ENCODE results near the gene KLHL1. TPM values are rescaled to one million over a fixed set of nuclear protein-coding genes. Genes with fewer than 3 reads are reported as not detected.

The KLHL1 gene
- total RNA-seq, 1 experiment from 2014 or later = 0.05 TPM

DNA sequence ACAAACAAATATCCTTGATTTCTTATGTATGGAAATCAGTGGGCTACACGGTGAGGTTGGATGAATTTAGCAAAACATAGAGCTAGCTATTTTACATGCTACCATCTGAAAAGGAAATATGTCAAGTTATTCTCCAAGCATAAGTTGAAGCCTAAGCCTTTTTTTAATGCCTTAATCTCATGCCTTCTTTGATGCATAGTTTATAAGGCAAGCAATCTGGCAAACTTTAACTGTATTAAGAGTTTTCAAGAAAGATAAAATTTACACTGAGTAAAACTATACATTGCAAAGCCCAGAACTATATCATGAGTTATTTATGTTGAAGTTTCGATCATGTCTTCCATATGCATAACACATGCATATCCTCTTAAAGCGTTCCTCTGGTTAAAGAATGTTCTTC, 85.6 kb downstream of the KLHL1 start:
- DNase-seq (ENCODE audit: extremely low read depth, low read depth) = no peak

DNA sequence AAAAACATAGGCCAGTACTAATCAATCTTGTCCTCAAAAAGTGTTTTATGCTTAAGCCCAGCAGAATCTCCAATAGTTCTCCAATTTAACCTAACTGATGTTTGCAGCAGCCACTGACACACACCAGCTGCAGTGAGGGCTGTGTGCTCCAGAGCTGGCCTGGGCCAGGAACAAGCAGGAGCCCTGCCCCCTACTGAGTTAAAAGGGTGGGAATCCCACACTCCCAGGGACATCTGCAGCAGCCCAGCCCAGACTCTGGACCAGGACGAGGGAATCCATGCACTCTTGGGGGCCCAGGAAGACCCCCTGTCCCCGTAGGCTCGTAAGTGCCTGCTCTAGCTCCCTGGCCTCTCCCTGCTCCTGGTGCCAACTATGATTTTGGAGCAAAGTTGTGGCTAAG, 92.1 kb downstream of the KLHL1 start:
- DNase-seq (ENCODE audit: extremely low read depth, low read depth) = no peak

DNA sequence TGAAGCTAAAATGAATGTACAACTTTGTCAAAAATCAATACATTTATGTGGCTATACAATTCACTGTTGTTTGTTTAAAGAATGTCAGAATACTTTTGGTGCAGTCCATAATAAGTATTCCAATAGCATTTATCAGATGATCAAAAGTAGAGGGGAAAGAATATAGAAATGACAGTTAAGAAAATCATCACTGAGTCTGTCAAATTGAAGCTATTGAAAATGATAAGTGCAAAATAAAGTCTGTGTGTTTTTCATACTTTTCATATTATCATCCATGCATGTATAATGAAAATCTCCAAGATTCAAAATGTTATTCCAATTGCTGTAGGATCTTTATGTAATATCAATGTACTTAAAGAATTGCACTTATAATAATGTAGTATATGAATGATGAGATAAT, 93.9 kb downstream of the KLHL1 start:
- DNase-seq (ENCODE audit: extremely low read depth, low read depth) = no peak

DNA sequence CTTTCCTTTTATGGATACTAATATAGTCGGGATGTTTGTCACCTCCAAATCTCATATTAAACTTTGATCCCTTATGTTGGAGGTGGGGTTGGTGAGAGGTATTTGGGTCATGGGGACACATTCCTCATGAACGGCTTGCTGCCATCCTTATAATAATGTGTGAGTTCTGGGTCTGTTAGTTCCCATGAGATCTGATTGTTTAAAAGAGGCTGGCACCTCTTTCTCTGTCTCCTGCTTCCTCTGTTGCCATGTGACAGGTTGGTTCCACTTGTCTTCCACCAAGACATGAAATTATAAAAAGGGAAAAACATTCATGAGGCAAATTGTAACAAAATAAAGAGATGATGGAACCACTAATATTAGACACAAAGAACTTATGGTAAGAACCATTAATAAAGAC, 108.4 kb downstream of the KLHL1 start:
- DNase-seq (ENCODE audit: extremely low read depth, low read depth) = no peak

DNA sequence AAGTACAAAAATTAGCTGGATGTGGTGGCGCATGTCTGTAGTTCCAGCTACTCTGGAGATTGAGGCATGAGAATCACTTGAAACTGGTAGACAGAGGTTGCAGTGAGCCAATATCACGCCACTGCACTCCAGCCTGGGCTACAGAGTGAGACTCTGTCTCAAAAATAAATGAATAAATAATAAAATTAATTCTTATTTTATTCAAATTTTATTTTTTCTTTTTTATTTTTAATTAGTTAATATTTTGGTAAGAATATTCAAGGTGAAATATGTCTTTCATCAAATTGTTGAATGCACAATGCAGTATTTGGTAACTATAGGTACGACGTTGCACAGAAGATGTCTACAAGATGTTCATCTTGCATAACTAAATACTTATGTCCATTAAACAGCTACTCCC, 111.2 kb downstream of the KLHL1 start:
- DNase-seq (ENCODE audit: extremely low read depth, low read depth) = no peak

DNA sequence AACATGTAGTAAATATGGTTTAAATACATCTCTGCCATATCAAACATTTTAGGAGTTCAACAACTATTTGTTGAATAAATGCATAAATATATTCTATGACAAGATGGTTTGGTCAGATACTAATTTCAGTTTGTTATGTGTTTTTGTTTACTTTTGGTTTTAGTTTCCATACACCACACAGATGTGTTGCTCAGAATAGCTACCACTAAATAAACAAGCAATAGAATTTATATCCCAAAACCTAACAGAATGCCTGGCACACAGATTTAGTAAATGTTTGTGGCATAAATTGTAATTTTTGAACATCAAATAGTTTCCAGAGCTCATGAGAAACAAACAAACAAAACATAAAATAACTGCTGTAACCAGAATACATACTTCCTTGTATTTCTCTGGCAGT, 127.5 kb downstream of the KLHL1 start:
- no peak for DNase-seq (ENCODE audit: extremely low read depth, low read depth)

DNA sequence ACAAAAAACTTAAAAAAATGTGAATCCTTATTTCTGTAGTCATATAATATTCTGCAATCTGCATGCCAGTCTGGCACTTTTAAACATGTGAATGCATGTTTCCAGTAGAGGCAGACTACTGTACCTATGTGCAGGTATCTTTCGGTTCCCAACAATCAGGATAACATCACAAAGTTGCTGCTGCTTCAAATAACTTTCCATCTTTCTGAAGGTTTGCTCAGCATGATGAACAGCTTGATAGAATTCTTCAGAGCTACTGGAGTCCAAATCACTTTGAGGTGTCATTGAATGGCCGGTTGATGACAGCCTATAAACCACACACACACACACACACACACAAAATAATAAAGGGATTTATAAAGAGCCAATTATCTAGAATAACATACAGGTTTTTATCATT, 132.8 kb downstream of the KLHL1 start:
- no peak for DNase-seq (ENCODE audit: extremely low read depth, low read depth)

DNA sequence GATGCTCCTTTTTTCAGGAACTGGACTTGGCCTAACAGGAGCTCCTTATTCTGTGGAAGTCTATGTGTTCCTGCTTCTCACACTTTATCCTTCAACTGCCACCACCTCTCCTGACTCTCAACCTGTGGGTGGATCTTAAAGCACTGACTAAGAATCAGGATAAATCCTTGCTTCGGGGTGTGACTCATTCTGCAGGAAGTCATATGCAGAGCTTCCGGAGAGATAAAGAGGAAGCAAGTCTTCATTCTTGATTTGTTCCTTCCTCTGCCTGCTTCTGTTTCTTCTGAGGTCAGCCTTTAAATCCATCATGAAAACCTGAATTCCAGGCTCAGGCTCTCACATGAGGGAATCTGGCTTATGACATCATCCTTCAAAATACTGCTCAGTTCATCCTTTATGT, 137.7 kb downstream of the KLHL1 start:
- DNase-seq (ENCODE audit: extremely low read depth, low read depth) = peak; percentile 1

DNA sequence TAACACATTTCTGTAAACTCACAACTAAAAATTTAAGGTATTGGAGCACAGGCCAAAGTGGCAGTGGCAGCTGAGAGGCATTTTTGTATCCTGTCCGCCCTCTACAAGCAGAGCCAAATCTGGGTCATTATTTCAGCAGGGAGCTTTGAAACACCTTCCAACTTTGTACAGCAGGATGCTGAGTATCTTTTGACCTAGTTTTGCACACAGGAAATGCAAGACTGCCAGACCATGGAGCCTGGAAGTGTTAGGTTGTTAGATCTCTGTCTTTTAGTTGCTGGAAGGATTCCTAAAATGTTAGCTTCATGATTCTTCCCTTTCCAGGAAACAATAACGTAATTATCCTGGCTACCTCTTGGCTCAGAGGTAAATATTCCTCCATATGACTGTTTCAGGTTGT, 149.2 kb downstream of the KLHL1 start:
- DNase-seq (ENCODE audit: extremely low read depth, low read depth) = no peak

DNA sequence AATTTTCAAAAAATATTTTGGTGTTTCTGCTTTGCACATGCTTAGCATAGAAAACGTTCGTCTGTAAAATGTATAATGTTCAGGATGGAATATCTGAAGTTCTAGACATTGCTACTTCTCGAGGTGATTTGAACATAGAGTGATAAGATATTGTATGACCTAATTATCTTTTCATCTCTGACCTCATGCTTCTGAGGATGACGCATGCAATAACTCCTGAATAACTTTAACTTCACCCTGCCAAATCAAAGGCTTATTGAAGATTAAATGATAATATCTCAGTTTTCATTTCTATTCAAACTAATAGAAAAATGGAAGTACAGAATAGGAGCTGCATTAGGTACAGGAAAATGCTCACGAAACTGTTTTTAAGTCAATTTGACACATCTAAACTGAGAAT, 151.4 kb downstream of the KLHL1 start:
- DNase-seq (ENCODE audit: extremely low read depth, low read depth) = no peak

DNA sequence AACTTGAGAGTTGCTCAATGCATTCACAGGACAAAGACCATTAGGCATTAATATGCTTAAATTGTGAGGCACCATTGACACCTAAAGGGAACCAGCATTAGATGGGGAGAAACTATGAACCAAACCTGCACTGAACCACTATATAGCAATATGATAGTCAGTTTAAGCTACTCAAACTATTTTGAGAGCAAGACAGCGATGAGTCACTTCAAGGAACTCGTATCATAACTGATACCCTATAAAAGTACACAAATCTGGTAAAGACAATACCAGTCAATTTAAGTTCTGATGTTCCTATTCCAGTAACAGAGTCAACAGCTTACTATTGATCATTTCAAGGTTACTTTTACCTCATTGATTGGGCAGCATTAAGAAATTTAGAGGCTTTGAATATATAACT, 151.9 kb downstream of the KLHL1 start:
- DNase-seq (ENCODE audit: extremely low read depth, low read depth) = no peak

DNA sequence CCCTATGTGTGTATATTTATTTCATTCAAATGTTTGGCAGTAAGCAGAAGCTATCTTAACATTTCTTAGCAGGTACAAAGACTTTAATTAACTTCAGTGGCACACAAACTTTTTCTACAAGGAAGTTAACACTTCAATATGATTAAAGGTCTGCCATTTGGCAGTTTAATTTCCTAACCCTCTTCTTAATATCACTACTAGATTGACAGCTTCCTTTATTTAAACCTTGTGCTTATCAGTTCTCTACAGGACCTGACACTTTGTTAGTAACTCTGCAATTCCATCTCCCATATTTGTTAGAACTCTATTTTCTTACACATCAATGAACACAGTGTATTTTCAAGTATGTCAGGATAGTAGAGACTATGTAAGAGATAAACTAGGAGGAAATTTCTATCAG, 153.0 kb downstream of the KLHL1 start:
- no peak for DNase-seq (ENCODE audit: extremely low read depth, low read depth)

DNA sequence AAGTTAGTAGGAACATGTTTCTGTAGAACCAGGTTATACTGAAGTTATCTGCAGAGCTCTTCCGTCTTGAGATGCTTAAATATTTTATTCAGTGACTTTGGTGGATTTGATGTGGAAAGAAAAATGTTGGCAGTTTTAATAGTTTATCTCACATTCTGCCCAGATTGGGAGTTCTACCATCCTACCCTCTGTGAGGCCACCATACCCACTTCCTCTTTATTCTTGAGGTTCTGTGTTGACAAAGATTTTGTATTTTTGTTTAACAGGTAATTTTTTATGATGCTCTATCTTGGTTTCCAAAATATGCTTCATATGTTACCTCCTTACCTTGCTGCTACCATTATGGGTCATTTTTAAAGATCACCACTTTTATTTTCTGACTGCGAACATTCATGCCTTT, 156.8 kb downstream of the KLHL1 start:
- no peak for DNase-seq (ENCODE audit: extremely low read depth, low read depth)

DNA sequence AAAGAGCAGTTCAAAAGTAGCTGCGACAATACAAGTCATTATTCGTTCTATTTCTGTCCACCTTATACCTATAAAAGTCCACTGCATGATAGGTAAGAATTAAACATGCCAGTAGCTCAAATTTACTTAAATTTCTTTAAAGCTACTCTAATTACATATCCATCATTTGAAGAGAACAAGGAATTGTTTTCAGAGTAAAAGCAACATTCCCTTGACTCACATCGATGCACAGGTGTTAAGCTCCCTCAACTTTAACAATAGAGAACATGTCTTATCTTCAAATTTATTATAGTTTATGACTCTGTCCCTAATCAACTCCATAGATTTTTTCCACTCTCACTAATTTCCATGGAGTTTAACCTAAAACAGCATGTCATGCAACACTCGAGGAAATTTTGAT, 158.1 kb downstream of the KLHL1 start:
- no peak for DNase-seq (ENCODE audit: extremely low read depth, low read depth)

DNA sequence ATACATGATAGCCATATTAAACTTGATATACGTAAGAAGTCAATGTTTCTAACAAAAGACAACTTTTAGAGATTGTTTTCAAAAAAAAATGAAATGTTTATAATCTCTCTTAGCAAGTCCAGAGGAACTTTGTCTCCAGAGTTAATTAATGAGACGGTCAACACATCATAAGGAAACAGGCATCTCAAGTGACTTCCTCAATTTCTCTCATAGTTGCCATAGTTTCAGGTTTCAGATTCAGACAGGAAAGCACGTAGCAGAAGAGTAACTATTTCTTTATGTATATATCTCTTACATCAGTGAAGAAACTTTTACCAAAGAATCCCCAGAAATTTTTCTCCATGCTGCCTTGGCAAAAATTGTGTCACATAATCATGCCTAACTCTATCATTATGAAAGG, 160.2 kb downstream of the KLHL1 start:
- no peak for DNase-seq (ENCODE audit: extremely low read depth, low read depth)

DNA sequence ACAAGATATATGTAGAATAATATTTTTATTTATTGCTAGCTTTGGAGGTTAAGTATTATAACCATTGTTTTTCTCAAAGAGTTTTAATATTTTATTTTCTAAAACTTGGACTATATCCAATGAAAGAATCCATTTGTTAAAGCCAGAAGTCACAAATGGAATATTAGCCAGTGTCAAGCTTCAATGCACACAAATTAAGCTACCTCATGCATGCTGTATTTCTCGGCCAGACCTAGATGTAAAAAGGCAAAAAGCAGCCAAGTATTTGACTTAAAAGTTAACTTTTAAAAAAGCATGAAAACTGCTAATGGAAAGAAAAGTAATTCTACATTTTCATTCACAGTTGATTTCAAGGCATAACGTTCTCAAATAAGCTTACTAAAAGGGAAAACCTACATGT, 160.7 kb downstream of the KLHL1 start:
- no peak for DNase-seq (ENCODE audit: extremely low read depth, low read depth)

DNA sequence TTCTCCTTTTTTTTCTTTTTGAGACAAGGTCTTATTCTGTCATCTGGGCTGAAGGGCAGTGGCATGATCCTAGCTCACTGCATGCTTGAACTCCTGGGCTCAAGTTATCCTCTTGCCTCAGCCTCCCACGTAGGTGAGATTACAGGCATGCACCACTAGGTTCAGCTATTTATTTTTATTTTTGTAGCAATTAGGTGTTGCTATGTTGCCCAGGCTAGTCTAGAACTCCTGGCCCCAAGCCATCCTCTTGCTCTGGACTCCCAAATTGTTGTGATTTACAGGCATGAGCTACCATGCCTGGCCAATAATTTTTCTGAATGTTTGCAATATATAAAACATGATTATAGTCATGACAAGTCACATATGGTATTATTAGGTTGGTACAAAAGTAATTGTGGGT, 161.7 kb downstream of the KLHL1 start:
- DNase-seq (ENCODE audit: extremely low read depth, low read depth) = no peak

DNA sequence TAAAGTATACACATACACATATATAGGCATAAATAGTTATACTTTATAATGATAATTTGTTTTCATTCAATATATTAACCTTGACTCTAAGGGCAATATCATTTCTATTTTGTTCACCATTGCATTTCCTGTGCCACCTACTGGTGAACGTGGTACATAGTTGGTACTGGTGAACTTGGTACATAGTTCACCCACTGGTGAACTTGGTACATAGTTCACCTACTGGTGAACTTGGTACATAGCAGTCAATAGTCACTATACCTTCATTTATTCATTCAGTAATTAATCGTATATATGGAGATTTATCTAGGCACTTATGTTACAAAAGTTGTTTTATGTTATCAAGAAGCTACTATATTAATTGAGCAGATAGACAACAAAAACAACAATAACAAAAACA, 173.2 kb downstream of the KLHL1 start:
- no peak for DNase-seq (ENCODE audit: extremely low read depth, low read depth)

DNA sequence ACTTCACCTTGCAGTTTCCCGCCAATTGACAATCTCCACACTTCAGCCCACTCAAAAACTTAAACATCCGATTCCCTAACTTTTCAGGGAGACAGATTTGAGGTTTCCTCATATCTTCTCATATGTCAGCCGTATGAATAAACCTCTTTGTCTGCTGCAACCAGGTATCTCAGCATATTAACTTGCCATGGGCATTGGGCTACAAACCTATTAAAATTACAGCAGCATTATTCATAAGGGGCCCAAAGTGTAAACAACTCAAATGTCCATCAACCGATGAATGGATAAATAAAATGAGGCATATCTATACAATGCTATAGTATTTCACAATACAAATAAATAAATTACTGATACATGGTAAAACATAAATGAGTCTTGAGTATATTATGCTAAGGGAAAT, 180.0 kb downstream of the KLHL1 start:
- no peak for DNase-seq (ENCODE audit: extremely low read depth, low read depth)

DNA sequence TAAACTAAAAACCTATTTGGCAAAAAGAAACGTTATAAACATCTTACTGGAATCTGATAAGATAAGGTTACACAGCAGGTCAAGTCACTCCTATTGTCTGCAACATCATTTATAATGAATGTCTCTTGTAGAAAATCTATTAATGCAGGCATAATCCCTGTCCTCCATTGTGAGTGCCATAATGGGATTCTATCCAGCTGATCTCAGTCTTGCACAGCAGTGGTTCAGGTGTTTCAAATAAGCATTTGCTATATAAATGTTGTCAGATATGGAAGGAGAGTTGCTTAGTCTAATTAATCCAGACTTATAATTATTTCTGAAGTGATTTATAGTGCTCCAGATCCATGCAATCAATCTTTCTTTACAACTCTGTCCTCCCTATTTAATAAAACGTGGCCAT, 187.1 kb downstream of the KLHL1 start:
- no peak for DNase-seq (ENCODE audit: extremely low read depth, low read depth)

DNA sequence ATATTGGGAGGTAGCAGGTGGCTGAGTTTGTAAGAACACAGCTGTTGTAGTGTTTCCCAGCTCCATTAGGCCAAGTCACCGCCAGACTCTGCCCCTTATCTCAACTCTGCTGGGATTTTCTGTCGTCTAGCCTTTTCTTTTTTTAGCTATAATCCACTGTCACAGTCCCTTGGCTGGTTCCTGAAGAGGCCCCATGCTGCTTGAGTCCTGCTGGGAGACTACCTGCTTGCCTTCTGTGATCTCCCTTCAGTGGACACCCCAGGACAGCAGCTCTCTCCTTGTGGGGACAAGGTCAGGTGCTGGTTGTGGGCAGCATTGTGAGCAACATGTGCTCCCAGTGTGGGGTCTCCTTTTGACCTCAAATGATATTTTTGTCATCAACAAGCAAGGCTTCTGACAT, 195.6 kb downstream of the KLHL1 start:
- no peak for DNase-seq (ENCODE audit: extremely low read depth, low read depth)

DNA sequence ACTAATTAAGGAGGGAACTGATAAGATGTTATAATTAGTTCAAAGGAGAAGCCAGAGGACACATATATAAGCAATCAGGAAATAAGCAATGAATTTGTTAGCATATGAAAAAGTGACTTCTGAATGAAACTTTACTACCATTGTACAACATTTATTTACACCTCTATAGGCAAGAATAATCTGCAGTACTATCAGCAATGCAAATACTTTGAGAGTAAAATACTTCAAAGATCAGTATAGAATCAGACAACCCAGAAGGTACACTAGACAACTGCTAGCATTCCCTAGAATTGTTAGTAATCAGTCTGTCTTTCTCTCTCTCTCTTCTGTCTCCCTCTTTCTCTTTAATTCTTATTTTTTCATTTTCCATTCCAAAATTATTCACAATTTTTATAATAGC, 197.5 kb downstream of the KLHL1 start:
- DNase-seq (ENCODE audit: extremely low read depth, low read depth) = no peak

DNA sequence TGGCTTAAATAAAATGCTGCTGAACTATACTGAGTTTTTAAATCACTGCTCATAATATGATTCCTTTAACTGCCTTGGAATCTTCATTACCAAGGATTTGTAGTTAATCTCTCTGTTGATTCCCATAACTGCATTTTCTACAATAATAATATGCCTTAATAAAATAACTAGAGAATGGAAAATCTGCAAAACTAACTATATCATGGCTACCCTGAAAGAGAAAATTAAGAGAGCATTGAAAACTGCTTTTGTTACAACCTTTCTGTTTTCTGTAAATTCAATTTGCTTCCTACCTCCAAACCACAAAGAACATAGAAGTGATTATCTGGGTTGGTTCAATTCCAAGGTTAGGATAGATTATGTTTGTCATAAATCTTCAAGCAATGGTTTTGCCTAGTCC, 203.5 kb downstream of the KLHL1 start:
- no peak for DNase-seq (ENCODE audit: extremely low read depth, low read depth)

DNA sequence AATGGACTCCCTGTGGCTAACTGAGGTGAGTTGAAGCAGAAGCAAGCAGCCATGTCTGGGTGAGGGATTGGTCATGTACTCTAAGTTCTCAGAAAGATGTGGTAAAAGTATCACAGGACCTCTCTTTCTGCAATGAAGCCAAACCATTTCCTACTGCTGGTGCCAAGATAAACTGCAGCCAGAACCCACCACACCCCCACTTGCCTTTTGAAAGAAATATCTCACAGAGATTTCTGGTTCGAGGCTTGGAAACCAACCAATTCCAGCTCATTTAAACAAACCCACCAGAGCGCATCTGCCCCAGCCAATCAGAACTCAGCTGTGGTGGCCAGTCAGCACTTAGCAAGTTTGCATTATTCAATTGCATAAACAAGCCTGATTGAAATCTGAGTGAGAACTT, 205.2 kb downstream of the KLHL1 start:
- DNase-seq (ENCODE audit: extremely low read depth, low read depth) = no peak

All from NCI-H460 (cell line).